Testis (tissue), 3 donors: ENCODE data around the gene ITGB5. TPM values are rescaled to one million over a fixed set of nuclear protein-coding genes. Genes with fewer than 3 reads are reported as not detected.

Experiments used
- DNase-seq: peaks from one replicate; pipeline ENCODE4 v3.0.0-alpha.2; 2019
- H3K27ac ChIP-seq, 2 donors: fragments of 200-600 bp; sonication (generic); one replicate each; pipeline ENCODE4 v1.5.1; 2019
- H3K27me3 ChIP-seq: fragments of 200-600 bp; sonication (generic); one replicate; pipeline ENCODE4 v1.5.1; 2019
- H3K36me3 ChIP-seq: fragments of 200-600 bp; sonication (generic); one replicate; pipeline ENCODE4 v1.5.1; 2017; ENCODE audit warnings: low read depth; ENCODE audit errors: missing control alignments
- H3K4me1 ChIP-seq: fragments of 200-600 bp; sonication (generic); one replicate; pipeline ENCODE4 v1.5.1; 2019
- H3K4me3 ChIP-seq, 2 donors: fragments of 200-600 bp; sonication (generic); one replicate each; pipeline ENCODE4 v1.5.1; 2017 to 2019
- H3K9me3 ChIP-seq: fragments of 200-600 bp; sonication (generic); one replicate; pipeline ENCODE4 v1.5.1; 2017
- POLR2A ChIP-seq: fragments of 450-650 bp; IDR thresholded peaks from one replicate; pipeline ENCODE4 v1.6.1; 2017; ENCODE audit warnings: antibody characterized with exemption, mild to moderate bottlenecking, moderate library complexity
- WGBS, 2 donors: methylation state at CpG; one replicate each; pipeline ENCODE4 v1.1.5; 2018; 5-methylcytosine and 5-hydroxymethylcytosine counted together
- intact Hi-C: fragments of 100-400 bp; cut with DNase I; formaldehyde crosslinking; loops from one replicate; pipeline ENCODE4 v1.15.1; 2023; ENCODE audit warnings: low total_unique reads
- polyA plus RNA-seq: library from polyadenylated mRNA; stranded (reverse); fragments of 350-450 nt; fragmentation: Illumina TruSeq; extraction: RNeasy Lipid Tissue Mini Kit (QIAGEN cat#74804); gene quantifications from one replicate; pipeline ENCODE4 v1.2.3, GENCODE V29; 2014; ENCODE audit warnings: low read depth, low replicate concordance; ENCODE audit not compliant: insufficient read depth
- total RNA-seq, 2 donors: library from RNA; depleted of rRNA; stranded (reverse); fragments of >200 nt; gene quantifications; one replicate each; pipeline ENCODE4 v1.2.3, GENCODE V29; 2016
- TF ChIP-seq, protein P1 (sequence below), 3 experiments: fragments of 450-650 bp in 2 of 3; fragments of 200-600 bp in 1 of 3; sonication (generic) in 1 of 3; IDR thresholded peaks; one replicate each; pipeline ENCODE4 v1.5.1; 2016 to 2019; ENCODE audit warnings: antibody characterized with exemption in 3 of 3, mild to moderate bottlenecking in 2 of 3, moderate library complexity in 1 of 3

The ITGB5 gene
- total and polyA plus RNA-seq, 3 donors from 2014 or later = 46.0 to 101 (median 76.9) TPM

DNA sequence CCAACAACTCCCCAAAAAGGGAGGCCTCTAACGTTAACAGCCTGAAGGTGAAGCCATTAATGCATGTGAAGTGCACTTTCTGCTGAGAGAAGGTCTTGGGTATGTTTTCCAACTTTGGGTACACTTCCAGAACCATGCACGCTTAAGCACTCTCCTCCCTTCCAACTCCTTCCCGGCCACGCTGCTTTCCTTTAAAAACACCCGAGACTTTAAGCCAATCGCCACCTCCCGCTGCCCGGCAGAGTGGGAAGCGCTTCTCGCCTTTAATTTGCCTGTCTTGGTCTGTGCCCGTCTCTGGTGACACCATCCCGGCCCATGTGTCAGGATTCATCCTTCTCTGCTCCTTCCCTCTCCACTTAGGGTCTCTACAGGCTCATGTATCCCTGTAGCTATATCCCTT is 35.3 kb downstream of the ITGB5 start:
- 86 to 87% methylated on average over 12 of the region's 12 CpGs for WGBS, 2 donors
- Histone ChIP-seq H3K9me3 (no peaks in the 10 kb centered on the region), H3K27me3 (no peaks in the 10 kb centered on the region), H3K4me1 (peaks cover 11% of the 10 kb centered on the region), H3K36me3 (no peaks in the 10 kb centered on the region), H3K4me3 (no peak overlapping the region), H3K27ac (no peak overlapping the region)
- TF ChIP-seq POLR2A = no peak
- TF ChIP-seq, protein P1, sequence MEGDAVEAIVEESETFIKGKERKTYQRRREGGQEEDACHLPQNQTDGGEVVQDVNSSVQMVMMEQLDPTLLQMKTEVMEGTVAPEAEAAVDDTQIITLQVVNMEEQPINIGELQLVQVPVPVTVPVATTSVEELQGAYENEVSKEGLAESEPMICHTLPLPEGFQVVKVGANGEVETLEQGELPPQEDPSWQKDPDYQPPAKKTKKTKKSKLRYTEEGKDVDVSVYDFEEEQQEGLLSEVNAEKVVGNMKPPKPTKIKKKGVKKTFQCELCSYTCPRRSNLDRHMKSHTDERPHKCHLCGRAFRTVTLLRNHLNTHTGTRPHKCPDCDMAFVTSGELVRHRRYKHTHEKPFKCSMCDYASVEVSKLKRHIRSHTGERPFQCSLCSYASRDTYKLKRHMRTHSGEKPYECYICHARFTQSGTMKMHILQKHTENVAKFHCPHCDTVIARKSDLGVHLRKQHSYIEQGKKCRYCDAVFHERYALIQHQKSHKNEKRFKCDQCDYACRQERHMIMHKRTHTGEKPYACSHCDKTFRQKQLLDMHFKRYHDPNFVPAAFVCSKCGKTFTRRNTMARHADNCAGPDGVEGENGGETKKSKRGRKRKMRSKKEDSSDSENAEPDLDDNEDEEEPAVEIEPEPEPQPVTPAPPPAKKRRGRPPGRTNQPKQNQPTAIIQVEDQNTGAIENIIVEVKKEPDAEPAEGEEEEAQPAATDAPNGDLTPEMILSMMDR (IDR thresholded peaks at IDR 0.05) = no peak
- DNase-seq = no peak
- intact Hi-C loops = no loop called here

DNA sequence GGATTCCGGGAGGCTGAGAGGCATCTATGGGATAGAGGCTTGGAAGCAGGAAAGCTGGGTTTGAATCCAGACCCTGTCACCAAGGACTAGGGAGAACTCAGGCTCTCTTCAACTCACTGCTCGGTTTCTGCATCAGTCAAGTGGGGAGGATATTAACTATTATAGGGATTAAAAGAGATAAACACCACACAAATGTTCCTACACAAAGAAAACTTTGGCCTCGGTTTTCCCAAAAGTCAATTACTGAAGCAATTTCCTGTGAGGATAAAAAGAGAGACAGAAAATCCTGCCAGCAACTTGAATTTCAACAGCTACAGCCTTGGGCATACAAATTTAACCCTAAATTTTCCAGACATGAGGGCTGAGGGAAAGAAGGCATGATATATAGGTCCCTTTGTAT is 36.0 kb downstream of the ITGB5 start:
- intact Hi-C loops = no loop called here
- WGBS, 2 donors = 45 to 60% methylated on average over 3 of the region's 3 CpGs
- Histone ChIP-seq H3K27ac (peak overlapping the region in 1 of 2 donors; percentile 31), H3K4me3 (no peak overlapping the region), H3K4me1 (peaks cover 11% of the 10 kb centered on the region), H3K27me3 (no peaks in the 10 kb centered on the region), H3K9me3 (no peaks in the 10 kb centered on the region), H3K36me3 (no peaks in the 10 kb centered on the region)
- no peak for DNase-seq
- TF ChIP-seq POLR2A = no peak
- TF ChIP-seq, protein P1 (IDR thresholded peaks at IDR 0.05) = no peak

DNA sequence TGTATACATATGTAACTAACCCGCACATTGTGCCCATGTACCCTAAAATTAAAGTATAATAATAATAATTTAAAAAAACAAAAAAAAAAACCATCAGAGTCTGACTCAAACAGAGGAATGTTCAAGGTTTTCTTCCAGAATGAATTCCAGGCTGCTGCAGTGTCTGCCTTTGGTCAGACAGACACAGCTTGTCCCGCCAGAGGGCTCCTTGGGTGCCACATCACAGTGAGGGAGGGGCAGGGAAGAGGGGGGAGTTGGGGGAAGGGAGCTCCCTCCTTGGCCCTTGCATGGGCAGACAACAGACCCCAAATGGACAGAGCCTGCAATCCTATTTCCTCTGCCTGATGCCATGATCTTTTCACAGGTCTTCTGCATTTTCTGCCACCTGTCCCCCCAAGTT is 36.5 kb downstream of the ITGB5 start:
- no peak overlapping the region for H3K4me3 ChIP-seq
- peak; percentile 40 for DNase-seq
- intact Hi-C loops = no loop called here
- H3K4me1 ChIP-seq = peaks cover 11% of the 10 kb centered on the region
- 52 to 71% methylated on average over 2 of the region's 2 CpGs for WGBS, 2 donors
- no peaks in the 10 kb centered on the region for H3K27me3 ChIP-seq
- no peaks in the 10 kb centered on the region for H3K36me3 ChIP-seq
- no peaks in the 10 kb centered on the region for H3K9me3 ChIP-seq
- peak overlapping the region in 1 of 2 donors; percentile 31 for H3K27ac ChIP-seq
- no peak for TF ChIP-seq POLR2A
- TF ChIP-seq, protein P1 (IDR thresholded peaks at IDR 0.05) = no peak

DNA sequence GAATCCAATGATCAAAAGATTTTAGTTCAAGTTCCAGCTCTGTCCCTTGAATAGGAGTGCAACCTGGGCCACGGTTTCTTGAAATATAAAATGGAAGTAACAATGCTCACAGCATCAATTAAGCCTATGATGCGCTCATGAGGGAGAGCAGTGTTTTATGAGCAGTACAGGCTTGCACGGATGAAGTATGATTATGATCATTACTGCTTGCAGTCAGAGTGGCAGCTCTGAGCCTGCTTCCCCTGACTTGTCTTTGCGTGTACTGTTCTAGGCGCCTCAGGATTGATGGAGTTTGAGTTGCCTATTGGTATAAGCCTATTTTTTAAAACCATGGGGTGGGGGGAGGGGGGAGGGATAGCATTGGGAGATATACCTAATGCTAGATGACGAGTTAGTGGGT is 37.0 kb downstream of the ITGB5 start:
- no peak overlapping the region for H3K4me3 ChIP-seq
- no peak overlapping the region for H3K27ac ChIP-seq
- peaks cover 14% of the 10 kb centered on the region for H3K4me1 ChIP-seq
- intact Hi-C loops = no loop called here
- no peaks in the 10 kb centered on the region for H3K27me3 ChIP-seq
- DNase-seq = no peak
- 83 to 86% methylated on average over 6 of the region's 6 CpGs for WGBS, 2 donors
- no peaks in the 10 kb centered on the region for H3K36me3 ChIP-seq
- H3K9me3 ChIP-seq = no peaks in the 10 kb centered on the region
- TF ChIP-seq, protein P1 (IDR thresholded peaks at IDR 0.05) = no peak
- TF ChIP-seq POLR2A = no peak

DNA sequence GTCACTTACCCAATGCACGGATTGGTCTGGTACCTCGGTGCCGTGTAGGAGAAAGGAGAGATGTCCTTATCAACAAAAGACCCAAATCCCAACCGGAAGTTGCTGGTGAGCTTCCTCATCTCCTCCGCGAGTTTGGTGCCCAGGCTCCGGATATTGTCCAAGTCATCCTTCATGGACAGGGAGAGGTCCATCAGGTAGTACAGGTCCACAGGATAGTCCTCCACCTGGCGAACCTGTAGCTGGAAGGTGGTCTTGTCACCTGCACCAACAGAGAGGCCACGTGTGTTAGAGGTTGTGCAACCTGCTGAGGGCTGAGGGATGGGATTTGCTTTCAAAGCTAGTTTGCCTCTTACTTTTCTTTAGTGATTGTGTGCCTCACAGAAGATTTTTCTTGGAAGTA is 38.9 kb downstream of the ITGB5 start:
- H3K9me3 ChIP-seq = no peaks in the 10 kb centered on the region
- no peak for DNase-seq
- H3K27ac ChIP-seq = no peak overlapping the region
- intact Hi-C loops = no loop called here
- H3K27me3 ChIP-seq = no peaks in the 10 kb centered on the region
- 96 to 97% methylated on average over 9 of the region's 9 CpGs for WGBS, 2 donors
- TF ChIP-seq POLR2A = no peak
- H3K4me1 ChIP-seq = peaks cover 18% of the 10 kb centered on the region
- no peak overlapping the region for H3K4me3 ChIP-seq
- H3K36me3 ChIP-seq = no peaks in the 10 kb centered on the region
